ENCODE data around the gene CDK5R1.

Gene CDK5R1

GRCh38 chr17:32494621-32495358 lies 8.0 kb downstream of the CDK5R1 start:
- peak; percentile 87 for DNase-seq

GRCh38 chr17:32495359-32496231 lies 8.8 kb downstream of the CDK5R1 start:
- peak; percentile 31 for DNase-seq

GRCh38 chr17:32496395-32497073 lies 9.7 kb downstream of the CDK5R1 start:
- DNase-seq: no peak

- DNase-seq: no peak
Observed at GRCh38 chr17:32497431-32498205, 10.8 kb downstream of the CDK5R1 start.

GRCh38 chr17:32498391-32498790 lies 11.6 kb downstream of the CDK5R1 start:
- peak; percentile 86 for DNase-seq

- DNase-seq: no peak
Observed at GRCh38 chr17:32502013-32502412, 15.2 kb downstream of the CDK5R1 start.

GRCh38 chr17:32502710-32503109 lies 15.9 kb downstream of the CDK5R1 start:
- DNase-seq: no peak

GRCh38 chr17:32503251-32504165 lies 16.7 kb downstream of the CDK5R1 start:
- no peak for DNase-seq

- DNase-seq: no peak
Observed at GRCh38 chr17:32504166-32504990, 17.6 kb downstream of the CDK5R1 start.

- no peak for DNase-seq
Observed at GRCh38 chr17:32508926-32509325, 22.1 kb downstream of the CDK5R1 start.

- DNase-seq: no peak
Observed at GRCh38 chr17:32510466-32510865, 23.7 kb downstream of the CDK5R1 start.

GRCh38 chr17:32512328-32512727 lies 25.5 kb downstream of the CDK5R1 start:
- no peak for DNase-seq

GRCh38 chr17:32513579-32513978 lies 26.8 kb downstream of the CDK5R1 start:
- DNase-seq: no peak

- no peak for DNase-seq
Observed at GRCh38 chr17:32514606-32515005, 27.8 kb downstream of the CDK5R1 start.

- DNase-seq: no peak
Observed at GRCh38 chr17:32515677-32516383, 29.0 kb downstream of the CDK5R1 start.

GRCh38 chr17:32516450-32516849 lies 29.7 kb downstream of the CDK5R1 start:
- DNase-seq: peak; percentile 81

GRCh38 chr17:32516940-32517701 lies 30.3 kb downstream of the CDK5R1 start:
- peak; percentile 19 for DNase-seq

- no peak for DNase-seq
Observed at GRCh38 chr17:32517982-32518381, 31.2 kb downstream of the CDK5R1 start.

GRCh38 chr17:32518646-32519227 lies 31.9 kb downstream of the CDK5R1 start:
- DNase-seq: peak; percentile 14
